ENCODE results near the gene LIMS4.
"Not testable (repeated sequence)": the region's sequence is repeated elsewhere in the genome, so short reads cannot be mapped to it uniquely, and the experiment has no call there.

- not testable (repeated sequence) for TF ChIP-seq CTCF (IDR thresholded peaks at IDR 0.05 in 4 of 5, conservative IDR thresholded peaks at IDR 0.05 in 1 of 5); POLR2A (IDR thresholded peaks at IDR 0.05)
These were observed 76.6 kb downstream of the LIMS4 start for GRCh38 chr2:110395990-110396389.

Measured in gastrocnemius medialis (tissue), 4 donors.